Astrocyte of the spinal cord (primary cell): ENCODE data around the gene KCNK4.

Source experiments
- DNase-seq: peaks from one replicate; pipeline ENCODE4 v3.0.0; 2011; ENCODE audit warnings: low read depth, low spot score
- H3K4me3 ChIP-seq: 2 replicates; pipeline ENCODE4 v1.5.1; 2011; ENCODE audit warnings: low read depth, mild to moderate bottlenecking, low read length, moderate library complexity
- in situ Hi-C: cut with HindIII; loops from 2 replicates; pipeline ENCODE4 v1.10.0; 2017; ENCODE audit warnings: low sequenced_read_pairs
- TF ChIP-seq, protein P1 (sequence below): IDR thresholded peaks from 2 replicates; pipeline ENCODE4 v1.5.1; 2012; ENCODE audit warnings: low read depth, mild to moderate bottlenecking, low read length, inconsistent platforms

KCNK4 gene

GRCh38 chr11:64298966-64299846 is 8.1 kb downstream of the KCNK4 start:
- in situ Hi-C loops = no loop called here
- H3K4me3 ChIP-seq = no peak overlapping the region
- DNase-seq = no peak
- TF ChIP-seq, protein P1, sequence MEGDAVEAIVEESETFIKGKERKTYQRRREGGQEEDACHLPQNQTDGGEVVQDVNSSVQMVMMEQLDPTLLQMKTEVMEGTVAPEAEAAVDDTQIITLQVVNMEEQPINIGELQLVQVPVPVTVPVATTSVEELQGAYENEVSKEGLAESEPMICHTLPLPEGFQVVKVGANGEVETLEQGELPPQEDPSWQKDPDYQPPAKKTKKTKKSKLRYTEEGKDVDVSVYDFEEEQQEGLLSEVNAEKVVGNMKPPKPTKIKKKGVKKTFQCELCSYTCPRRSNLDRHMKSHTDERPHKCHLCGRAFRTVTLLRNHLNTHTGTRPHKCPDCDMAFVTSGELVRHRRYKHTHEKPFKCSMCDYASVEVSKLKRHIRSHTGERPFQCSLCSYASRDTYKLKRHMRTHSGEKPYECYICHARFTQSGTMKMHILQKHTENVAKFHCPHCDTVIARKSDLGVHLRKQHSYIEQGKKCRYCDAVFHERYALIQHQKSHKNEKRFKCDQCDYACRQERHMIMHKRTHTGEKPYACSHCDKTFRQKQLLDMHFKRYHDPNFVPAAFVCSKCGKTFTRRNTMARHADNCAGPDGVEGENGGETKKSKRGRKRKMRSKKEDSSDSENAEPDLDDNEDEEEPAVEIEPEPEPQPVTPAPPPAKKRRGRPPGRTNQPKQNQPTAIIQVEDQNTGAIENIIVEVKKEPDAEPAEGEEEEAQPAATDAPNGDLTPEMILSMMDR = no peak

DNA sequence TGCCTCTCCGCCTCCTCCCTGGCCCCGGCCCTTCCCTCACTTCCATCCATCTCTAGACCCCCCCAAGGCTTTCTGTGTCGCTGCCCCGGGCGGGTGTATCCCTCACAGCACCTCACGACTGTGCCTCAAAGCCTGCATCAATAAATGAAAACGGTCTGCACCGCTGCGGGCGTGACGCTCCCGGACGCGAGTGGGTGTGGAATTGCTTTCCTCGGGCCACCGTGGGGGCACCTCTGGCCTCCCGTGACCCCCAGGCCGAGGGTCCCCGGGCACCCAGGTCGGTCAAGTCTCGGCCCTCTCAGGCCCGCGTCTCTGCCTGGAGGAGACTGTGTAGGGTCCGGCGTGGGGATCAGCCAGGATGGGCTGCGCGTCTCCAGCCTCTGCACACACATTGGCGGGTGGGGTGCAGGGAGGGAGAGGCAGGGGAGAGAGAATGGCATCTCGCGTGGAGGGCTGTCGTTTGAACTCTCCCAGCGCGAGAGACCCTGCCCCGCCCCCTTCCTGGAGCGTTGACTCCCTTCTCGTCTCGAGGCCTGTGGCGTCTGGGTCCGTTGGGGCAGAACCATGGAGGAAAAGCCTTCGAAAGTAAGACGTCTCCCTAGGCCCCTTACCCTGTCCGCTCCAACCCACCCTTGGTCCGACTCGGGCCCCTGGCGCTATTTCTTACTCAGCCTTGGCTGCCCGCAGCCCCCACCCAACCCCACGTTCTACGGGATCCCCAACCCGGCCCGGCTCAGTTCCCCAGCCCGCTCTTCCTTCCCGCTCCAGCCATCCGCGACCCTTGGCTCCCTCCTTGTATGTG is 8.9 kb downstream of the KCNK4 start, which contains the start of gene CATSPERZ:
TSS of gene CATSPERZ (plus strand) at position 512 of the 802 bp plus-strand sequence. CDS start at position 565, 53 bp downstream.
- in situ Hi-C loops = no loop called here
- H3K4me3 ChIP-seq = peak within 1 kb of the TSS; percentile 21
- DNase-seq = no peak
- TF ChIP-seq, protein P1 = no peak

GRCh38 chr11:64303109-64304031 is 12.3 kb downstream of the KCNK4 start:
- H3K4me3 ChIP-seq = no peak overlapping the region
- TF ChIP-seq, protein P1 = no peak
- in situ Hi-C loops = no loop called here
- DNase-seq = no peak

- TF ChIP-seq, protein P1 = no peak
- no peak overlapping the region for H3K4me3 ChIP-seq
- in situ Hi-C loops = no loop called here
- DNase-seq = no peak
These were observed 12.9 kb downstream of the KCNK4 start for GRCh38 chr11:64304032-64304315.

DNA sequence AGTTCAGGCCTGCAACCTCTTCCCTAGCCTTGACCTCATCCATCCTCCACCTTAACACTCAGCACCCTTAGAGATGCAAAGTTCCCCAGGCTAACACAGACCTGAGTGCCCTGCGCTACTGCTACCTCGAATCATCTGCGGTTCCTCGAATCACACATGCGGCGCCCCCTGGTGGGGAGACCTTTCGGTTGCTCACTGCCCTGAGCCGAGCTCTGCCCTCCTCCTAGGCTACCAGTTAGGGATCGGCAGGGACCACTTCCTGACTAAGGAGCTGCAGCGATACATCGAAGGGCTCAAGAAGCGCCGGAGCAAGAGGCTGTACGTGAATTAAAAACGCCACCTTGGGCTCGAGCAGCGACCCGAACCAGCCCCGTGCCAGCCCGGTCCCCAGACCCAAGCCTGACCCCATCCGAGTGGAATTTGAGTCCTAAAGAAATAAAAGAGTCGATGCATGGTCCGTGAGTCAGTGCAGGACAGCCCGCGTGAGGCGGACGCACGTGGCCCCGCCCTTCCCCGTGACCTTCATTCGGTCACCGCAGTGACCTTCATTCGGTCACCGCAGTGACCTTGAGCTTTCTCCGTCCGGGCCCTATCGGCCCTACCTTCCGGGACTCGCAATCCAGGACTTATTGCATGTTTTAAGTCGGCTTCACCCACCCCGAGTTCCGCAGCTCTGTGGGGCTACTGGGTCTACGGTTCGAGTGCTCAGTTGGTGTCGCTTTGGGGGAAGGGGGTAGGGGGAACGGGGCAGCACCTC is 13.4 kb downstream of the KCNK4 start:
- TF ChIP-seq, protein P1 = peak; percentile 87
- in situ Hi-C loops = no loop called here
- DNase-seq = peak; percentile 84
- peak overlapping the region; percentile 65 for H3K4me3 ChIP-seq
